ENCODE data around the gene EFHC1.

DNA sequence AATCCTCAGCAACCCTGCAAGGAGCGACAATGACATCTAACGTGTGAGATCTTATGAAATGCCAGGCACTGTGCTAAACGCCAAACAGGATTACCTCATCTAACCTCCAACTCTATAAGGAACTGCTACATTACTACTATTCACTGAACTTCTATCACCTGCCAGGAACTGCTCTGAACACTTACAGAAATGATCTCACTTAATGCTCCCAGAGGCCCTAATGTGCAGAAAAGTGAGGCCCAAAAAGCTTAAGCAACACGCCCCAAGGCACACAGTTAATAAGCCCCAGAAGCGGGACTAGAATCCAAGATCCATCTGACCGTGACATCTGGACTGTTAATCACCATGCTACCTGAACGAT, 128.2 kb downstream of the EFHC1 start:
- TF ChIP-seq, protein P1, sequence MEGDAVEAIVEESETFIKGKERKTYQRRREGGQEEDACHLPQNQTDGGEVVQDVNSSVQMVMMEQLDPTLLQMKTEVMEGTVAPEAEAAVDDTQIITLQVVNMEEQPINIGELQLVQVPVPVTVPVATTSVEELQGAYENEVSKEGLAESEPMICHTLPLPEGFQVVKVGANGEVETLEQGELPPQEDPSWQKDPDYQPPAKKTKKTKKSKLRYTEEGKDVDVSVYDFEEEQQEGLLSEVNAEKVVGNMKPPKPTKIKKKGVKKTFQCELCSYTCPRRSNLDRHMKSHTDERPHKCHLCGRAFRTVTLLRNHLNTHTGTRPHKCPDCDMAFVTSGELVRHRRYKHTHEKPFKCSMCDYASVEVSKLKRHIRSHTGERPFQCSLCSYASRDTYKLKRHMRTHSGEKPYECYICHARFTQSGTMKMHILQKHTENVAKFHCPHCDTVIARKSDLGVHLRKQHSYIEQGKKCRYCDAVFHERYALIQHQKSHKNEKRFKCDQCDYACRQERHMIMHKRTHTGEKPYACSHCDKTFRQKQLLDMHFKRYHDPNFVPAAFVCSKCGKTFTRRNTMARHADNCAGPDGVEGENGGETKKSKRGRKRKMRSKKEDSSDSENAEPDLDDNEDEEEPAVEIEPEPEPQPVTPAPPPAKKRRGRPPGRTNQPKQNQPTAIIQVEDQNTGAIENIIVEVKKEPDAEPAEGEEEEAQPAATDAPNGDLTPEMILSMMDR (IDR thresholded peaks at IDR 0.05): no peak
- TF ChIP-seq POLR2AphosphoS5 (IDR thresholded peaks at IDR 0.05): no peak
- TF ChIP-seq POLR2A (IDR thresholded peaks at IDR 0.05): no peak

All from breast epithelium (tissue), 3 donors.